Hepatocyte (in vitro differentiated cells): ENCODE measurements around the gene PRPF6.

ENCODE experiments used
- CTCF ChIP-seq: fragments of 200-600 bp; sonication (generic); IDR thresholded peaks from 2 replicates; pipeline ENCODE4 v1.5.1; 2016; ENCODE audit warnings: antibody characterized with exemption, mild to moderate bottlenecking; ENCODE audit not compliant: poor library complexity
- EZH2 ChIP-seq: fragments of 200-600 bp; sonication (generic); IDR thresholded peaks from 2 replicates; pipeline ENCODE4 v1.6.1; 2016; ENCODE audit warnings: antibody characterized with exemption, mild to moderate bottlenecking, borderline replicate concordance
- EZH2phosphoT487 ChIP-seq: fragments of 200-600 bp; sonication (generic); IDR thresholded peaks from one replicate; pipeline ENCODE4 v1.6.1; 2018; ENCODE audit warnings: antibody characterized with exemption, mild to moderate bottlenecking, low read depth, moderate library complexity; ENCODE audit not compliant: unreplicated experiment, severe bottlenecking

DNA sequence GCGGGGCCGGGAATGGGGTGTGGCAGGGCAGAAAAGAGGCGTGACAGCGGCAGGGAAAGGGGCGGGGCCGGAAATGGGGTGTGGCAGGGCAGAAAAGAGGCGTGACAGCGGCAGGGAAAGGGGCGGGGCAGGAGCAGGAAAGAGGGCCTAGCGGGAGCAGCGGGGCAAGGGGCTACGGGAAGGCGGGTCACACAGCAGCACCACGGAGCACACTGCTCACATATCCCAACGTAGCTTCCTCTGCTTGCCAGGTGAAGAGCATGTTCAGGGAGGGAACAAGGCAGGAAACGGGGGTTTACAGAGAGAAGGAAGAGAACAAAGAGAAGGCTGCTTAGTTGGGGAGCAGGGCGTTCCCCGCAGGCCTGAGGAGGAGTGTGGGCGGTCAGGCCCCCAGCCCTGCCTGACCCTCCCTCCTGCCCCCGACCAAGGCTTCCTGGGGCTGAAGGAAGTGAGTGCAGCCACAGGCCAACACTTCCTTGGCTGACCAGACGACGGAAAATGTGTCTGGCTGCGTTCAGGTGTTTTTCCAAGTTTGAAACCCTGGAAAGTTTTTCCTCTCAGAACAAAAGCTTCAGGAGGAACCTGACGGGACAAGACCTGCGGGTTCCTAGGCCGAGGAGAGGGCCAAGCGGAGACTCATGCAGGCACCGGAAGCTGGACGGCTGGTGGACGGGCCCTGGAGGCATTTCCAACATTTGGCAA, 38.5 kb upstream of the PRPF6 start:
- TF ChIP-seq CTCF (no peak), EZH2phosphoT487 (no peak), EZH2 (no peak)
